Tibial artery (tissue), 4 donors: Measurements from ENCODE around the gene HMGXB3.
A peak's percentile ranks its signal among the peaks of the same experiment; 100 is the strongest.

ENCODE experiments used
- DNase-seq, 2 donors: peaks; one replicate each; pipeline ENCODE4 v3.0.0-alpha.2; 2019
- H3K27ac ChIP-seq, 2 donors: fragments of 200-600 bp; sonication (generic) in 1 of 2; 1 replicate in 1 of 2; 2 replicates in 1 of 2; pipeline ENCODE4 v1.5.1; 2018 to 2019; ENCODE audit warnings: mild to moderate bottlenecking in 1 of 2
- H3K27me3 ChIP-seq, 2 donors: fragments of 200-600 bp; sonication (generic) in 1 of 2; one replicate each; pipeline versions ENCODE4 v1.5.1 to v1.6.0; 2016 to 2019
- H3K36me3 ChIP-seq, 3 donors: fragments of 200-600 bp; sonication (generic) in 2 of 3; one replicate each; pipeline ENCODE4 v1.5.1; 2016 to 2019; ENCODE audit warnings: mild to moderate bottlenecking in 2 of 3
- H3K4me1 ChIP-seq, 4 donors: fragments of 200-600 bp; sonication (generic) in 2 of 4; 1 replicate in 3 of 4; 2 replicates in 1 of 4; pipeline ENCODE4 v1.5.1; 2016 to 2019
- H3K4me3 ChIP-seq, 2 donors: fragments of 200-600 bp; sonication (generic) in 1 of 2; 1 replicate in 1 of 2; 2 replicates in 1 of 2; pipeline ENCODE4 v1.5.1; 2018 to 2019; ENCODE audit warnings: mild to moderate bottlenecking in 2 of 2
- H3K9me3 ChIP-seq, 3 donors: fragments of 200-600 bp; sonication (generic) in 1 of 3; one replicate each; pipeline ENCODE4 v1.5.1; 2016 to 2019
- CTCF ChIP-seq, 2 experiments: fragments of 200-600 bp in 1 of 2; fragments of 450-650 bp in 1 of 2; IDR thresholded peaks; one replicate each; pipeline ENCODE4 v1.5.1; 2017 to 2019; ENCODE audit warnings: antibody characterized with exemption in 2 of 2, mild to moderate bottlenecking in 1 of 2, moderate library complexity in 1 of 2
- intact Hi-C: fragments of 100-400 bp; cut with DNase I; formaldehyde crosslinking; loops from one replicate; pipeline ENCODE4 v1.15.0; 2023; ENCODE audit warnings: low total_unique reads

Gene HMGXB3

DNA sequence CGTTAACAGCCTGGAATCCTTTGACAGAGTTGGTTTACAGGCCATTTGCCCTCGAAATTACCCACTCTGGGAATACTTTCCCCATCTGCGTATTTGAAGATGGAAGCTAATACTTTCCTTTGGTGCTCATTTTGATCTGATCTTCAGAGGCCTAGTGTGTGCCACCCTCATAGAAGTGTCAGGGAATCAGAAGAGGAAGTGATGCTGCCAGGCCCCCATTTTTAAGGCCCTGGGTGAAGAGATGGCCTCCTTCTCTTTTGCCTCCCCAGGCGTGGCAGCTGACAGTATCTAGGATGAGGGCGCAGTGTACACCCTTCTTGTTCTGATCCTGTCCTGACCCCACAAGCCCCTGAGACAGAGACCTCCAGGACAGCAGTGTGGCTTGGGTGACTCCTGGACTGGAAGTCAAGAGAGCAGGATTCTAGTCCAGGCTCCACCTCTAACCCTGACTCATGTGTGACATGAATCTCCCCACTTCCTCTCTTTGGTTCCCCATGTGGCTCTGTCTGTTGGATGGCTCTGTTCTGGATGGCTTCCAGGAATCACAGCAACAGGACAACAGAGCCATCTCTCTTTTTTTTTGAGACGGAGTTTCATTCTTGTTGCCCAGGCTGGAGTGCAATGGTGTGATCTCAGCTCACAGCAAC, 58.1 kb downstream of the HMGXB3 start:
- no peak for TF ChIP-seq CTCF (IDR thresholded peaks at IDR 0.05)
- Histone ChIP-seq H3K36me3 (peaks cover 11 to 25% (median 13%) of the 10 kb centered on the region in 3 donors), H3K27ac (no peak overlapping the region), H3K27me3 (no peaks in the 10 kb centered on the region), H3K4me3 (no peak overlapping the region), H3K9me3 (no peaks in the 10 kb centered on the region), H3K4me1 (peaks cover 0 to 4% (median 0%) of the 10 kb centered on the region in 4 donors)
- intact Hi-C loops = no loop called here
- DNase-seq = peak; percentile 60 to 64

DNA sequence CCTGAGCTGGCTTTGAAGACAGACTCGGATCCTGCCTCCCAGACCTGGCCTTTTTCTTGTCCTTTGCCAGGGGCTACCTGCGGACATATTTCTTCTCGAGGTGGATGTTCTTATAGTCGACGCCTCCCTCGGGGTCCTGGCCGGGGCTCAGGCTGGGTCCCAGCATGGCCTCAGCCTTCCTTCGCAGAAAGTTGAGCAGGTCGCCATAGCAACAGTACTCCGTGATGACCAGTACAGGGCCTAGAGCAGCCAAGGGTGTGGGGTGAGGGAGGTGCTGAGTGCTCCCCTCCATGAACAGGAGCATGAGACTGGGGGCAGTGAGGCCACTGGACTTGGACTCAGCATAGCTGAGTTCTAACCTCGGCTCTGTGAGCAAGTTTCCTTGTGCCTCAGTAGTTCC, 59.1 kb downstream of the HMGXB3 start:
- TF ChIP-seq CTCF (IDR thresholded peaks at IDR 0.05) = no peak
- Histone ChIP-seq H3K9me3 (no peaks in the 10 kb centered on the region), H3K27ac (no peak overlapping the region), H3K27me3 (no peaks in the 10 kb centered on the region), H3K4me3 (no peak overlapping the region), H3K36me3 (peaks cover 2 to 15% (median 8%) of the 10 kb centered on the region in 3 donors), H3K4me1 (peaks cover 0 to 7% (median 3%) of the 10 kb centered on the region in 4 donors)
- DNase-seq = peak in 1 of 2 donors; percentile 51
- intact Hi-C loops = no loop called here

DNA sequence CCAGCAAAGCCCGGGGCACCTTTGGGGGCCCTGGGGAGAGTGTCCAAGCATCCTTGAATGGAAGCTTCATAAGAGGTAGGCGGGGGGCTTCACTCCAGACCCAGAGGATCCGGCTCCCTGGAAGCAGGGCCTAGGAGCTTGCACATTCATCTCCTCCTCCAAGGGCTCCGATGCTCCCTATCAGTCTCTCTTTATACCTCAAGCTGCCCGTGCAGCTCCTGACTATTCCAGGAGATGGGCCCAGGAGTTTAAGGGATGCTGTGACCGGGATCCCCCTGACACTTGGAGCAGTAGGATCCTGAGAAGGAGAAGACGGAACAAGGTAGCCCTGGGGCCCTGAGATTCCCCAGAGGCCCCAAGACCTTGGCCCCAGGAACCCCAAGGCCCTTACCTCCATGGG, 59.9 kb downstream of the HMGXB3 start:
- no peak for TF ChIP-seq CTCF (IDR thresholded peaks at IDR 0.05)
- peaks cover 0 to 8% (median 5%) of the 10 kb centered on the region in 3 donors for H3K36me3 ChIP-seq
- H3K9me3 ChIP-seq = no peaks in the 10 kb centered on the region
- H3K4me3 ChIP-seq = no peak overlapping the region
- H3K27me3 ChIP-seq = no peaks in the 10 kb centered on the region
- DNase-seq = peak in 1 of 2 donors; percentile 43
- intact Hi-C loops = no loop called here
- no peak overlapping the region for H3K27ac ChIP-seq
- peaks cover 0 to 15% (median 10%) of the 10 kb centered on the region in 4 donors for H3K4me1 ChIP-seq

DNA sequence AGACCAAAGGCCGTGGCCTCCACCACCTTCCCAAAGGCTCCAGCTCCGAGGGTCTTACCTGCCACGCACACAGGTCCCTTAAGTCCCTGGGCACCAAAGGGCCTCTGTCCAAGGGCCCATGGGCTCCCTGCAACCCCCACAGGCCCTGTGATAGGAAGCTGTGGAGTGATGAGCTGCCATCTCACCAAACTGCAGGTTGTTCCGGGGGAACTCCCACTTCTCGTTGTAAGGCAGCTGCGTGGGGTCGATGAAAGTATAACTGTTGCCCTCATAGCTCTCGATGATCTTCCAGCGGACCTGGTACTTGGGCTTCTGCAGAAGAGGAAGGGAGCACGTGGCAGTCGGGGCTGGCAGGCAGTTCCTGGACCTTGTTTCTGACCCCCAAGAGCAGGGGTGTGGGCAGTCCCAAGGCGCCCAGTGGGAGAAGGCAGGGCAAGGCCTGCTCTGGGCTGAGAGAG, 61.0 kb downstream of the HMGXB3 start:
- intact Hi-C loops = no loop called here
- peak in 1 of 2 donors; percentile 56 for DNase-seq
- H3K27ac ChIP-seq = no peak overlapping the region
- no peak for TF ChIP-seq CTCF (IDR thresholded peaks at IDR 0.05)
- H3K27me3 ChIP-seq = no peaks in the 10 kb centered on the region
- H3K4me1 ChIP-seq = peaks cover 0 to 26% (median 18%) of the 10 kb centered on the region in 4 donors
- H3K36me3 ChIP-seq = no peaks in the 10 kb centered on the region
- H3K4me3 ChIP-seq = no peak overlapping the region
- H3K9me3 ChIP-seq = no peaks in the 10 kb centered on the region

DNA sequence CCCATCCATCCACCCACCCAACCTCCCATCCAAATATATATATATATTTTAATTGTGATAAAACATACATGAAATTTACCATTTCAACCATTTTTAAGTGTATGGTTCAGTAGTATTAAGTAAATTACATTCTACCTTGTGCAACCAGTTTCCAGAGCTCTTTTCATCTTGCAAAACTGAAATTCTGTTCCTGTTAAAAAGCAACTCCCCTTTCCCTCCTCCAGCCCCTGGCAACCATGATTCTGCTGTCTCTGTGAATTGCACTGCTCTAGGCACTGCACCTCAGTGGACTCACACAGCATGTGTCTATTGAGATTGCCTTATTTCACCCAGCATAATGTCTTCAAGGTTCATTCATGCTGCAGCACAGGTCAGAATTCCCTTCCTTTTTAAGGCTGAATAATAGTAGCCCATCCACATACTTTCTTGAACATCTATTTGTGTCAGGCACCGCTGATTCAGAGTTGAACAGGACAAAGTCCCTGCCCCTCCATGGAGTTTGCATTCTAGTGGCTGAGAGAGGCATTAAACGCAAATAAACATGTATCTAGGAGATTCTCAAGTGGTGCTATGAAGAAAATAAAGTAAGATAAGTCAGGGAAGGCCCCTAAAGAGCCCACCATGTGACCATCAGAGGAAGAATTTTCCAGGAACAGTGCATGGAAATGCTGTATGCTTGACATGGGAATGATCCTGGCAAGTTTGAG, 61.8 kb downstream of the HMGXB3 start:
- Histone ChIP-seq H3K27ac (no peak overlapping the region), H3K9me3 (no peaks in the 10 kb centered on the region), H3K36me3 (no peaks in the 10 kb centered on the region), H3K4me3 (no peak overlapping the region), H3K27me3 (no peaks in the 10 kb centered on the region), H3K4me1 (peaks cover 0 to 34% (median 20%) of the 10 kb centered on the region in 4 donors)
- no peak for TF ChIP-seq CTCF (IDR thresholded peaks at IDR 0.05)
- DNase-seq = peak in 1 of 2 donors; percentile 19
- intact Hi-C loops = no loop called here
